8988T (cell line): ENCODE data around the gene WDR33.
"Not testable (repeated sequence)": the region's sequence is repeated elsewhere in the genome, so short reads cannot be mapped to it uniquely, and the experiment has no call there.

Experiments
- DNase-seq: peaks from one replicate; pipeline ENCODE4 v3.0.0; 2011

The WDR33 gene

DNA sequence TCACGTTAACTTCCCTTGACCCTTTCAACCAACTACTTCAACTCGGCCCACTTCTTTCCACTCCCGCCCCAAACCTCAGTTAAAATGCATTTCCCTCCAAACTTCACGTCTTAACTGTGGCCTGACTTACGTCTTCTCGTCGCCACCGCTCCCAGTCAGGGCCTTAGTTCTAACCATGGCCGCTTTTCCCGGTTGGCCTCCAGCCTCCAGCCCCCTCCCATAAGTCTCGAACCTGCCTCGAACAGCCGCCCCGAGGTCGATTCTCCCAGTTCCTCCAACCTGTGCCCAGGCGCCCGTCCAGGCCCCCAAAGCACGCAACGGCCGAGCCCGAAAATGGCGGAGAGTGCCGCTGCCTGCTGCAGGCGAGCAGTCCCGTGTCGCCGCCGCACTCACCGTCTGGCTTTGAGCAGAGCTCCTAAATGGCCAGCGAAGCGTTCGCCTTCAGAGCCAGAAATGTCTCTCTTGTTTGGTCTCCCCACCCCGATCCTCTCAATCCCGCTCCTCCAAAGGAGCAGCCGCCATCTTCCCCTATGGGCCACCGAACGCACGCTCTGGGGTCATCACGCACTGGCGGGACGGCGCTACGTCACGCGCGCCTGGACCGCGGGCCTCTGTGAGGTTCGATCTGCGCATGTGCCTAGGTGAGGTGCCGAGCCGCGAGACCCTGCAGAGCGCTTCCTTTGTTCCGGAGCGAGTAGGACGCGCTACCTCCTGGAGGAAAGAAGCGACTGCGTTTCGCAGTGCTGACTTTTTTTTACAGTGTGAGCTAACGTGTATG, at the start of gene WDR33:
Gene WDR33 (minus strand): TSS at position 553 of the 778 bp plus-strand sequence. CDS start 40,190 bp downstream, outside the sequence.
- DNase-seq, result peak; percentile 92

- no peak for DNase-seq
Observed at GRCh38 chr2:127860130-127860529, 49.2 kb upstream of the WDR33 start.

DNA sequence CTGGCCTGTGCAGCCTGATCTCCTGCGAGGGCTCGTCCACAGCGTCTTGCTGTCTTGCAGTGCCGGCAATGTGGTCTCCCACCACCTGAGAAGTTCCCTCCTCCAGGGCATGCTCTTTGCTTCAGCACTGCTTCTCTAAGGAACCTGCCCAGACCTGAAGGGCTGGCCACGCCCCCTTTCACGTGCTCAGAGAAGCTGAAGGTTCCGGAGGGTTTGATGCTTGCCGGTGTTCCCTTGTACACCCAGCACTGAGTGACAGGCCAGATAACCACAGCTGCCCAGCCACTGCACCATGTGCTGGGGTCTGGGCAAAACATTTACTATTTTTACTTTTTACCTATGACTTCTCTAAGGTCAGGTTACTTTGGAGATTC, 48.7 kb upstream of the WDR33 start:
- DNase-seq, result no peak

- no peak for DNase-seq
Observed at GRCh38 chr2:127857265-127857808, 46.4 kb upstream of the WDR33 start.

GRCh38 chr2:127853671-127854070, 42.7 kb upstream of the WDR33 start:
- DNase-seq, result no peak

GRCh38 chr2:127852388-127852787, 41.4 kb upstream of the WDR33 start:
- no peak for DNase-seq

DNA sequence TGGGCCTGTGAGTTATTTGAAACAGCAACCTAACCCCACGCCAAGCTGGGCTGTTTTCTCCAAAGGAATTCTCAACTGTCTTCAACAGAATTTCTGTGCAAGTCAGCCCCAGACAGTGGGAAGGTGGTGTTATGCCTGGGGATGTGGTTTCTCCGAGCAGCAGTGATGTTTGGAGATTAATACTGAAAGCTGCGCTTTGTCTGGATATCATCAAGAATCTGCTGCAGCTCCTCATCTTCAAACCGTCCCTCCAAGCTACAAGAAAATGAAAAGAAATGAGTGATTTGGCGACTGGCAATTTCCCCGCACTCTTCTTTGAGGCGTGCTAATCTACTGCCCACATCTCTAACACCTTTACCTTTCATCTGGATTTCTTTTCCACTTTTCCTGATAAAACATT, 37.0 kb upstream of the WDR33 start:
- no peak for DNase-seq

DNA sequence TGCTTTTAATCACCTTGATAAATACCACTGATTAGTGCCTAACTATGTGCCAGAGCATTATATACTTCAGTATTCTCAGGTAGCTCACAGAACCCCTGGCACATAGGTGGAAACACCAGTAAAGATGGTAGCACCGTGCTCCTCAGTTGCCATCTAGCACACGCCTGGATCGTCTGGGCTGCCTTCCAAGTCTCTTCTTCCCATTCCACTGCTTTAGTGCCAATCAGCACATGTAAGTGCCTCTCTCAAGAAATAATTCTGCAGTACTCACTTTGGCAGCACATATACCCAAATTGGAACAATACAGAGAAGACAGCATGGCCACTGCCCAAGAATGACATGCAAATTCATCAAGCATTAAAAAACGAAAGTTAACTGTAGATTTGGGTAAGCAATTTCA, 34.0 kb upstream of the WDR33 start:
- no peak for DNase-seq

GRCh38 chr2:127843677-127844076, 32.7 kb upstream of the WDR33 start:
- DNase-seq, result no peak

- no peak for DNase-seq
Observed at GRCh38 chr2:127841466-127842178, 30.7 kb upstream of the WDR33 start.

GRCh38 chr2:127840893-127841292, 29.9 kb upstream of the WDR33 start:
- no peak for DNase-seq

- DNase-seq, result no peak
Observed at GRCh38 chr2:127834951-127835350, 24.0 kb upstream of the WDR33 start.

DNA sequence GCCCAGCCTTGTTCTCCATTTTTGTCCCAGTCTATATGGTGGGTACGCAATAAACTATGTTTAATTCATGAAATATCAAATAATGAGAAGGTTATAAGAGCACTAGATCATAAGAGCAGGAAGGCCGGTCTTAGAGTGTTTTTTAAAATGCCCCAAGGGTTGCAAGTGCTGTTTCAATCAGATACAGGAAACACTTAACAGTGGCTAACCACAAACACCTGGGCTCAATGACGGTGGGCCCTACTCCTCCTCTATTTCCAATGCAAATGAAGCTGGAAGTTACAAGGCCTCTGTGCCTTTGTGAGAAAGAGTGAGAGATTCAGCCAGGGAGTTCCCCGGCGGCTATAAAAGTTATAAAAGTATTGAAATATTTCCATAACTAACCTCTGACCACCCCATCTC, 18.9 kb upstream of the WDR33 start:
- no peak for DNase-seq

GRCh38 chr2:127826708-127827107, 15.7 kb upstream of the WDR33 start:
- DNase-seq, result not testable (repeated sequence)

- DNase-seq, result no peak
Observed at GRCh38 chr2:127826047-127826446, 15.1 kb upstream of the WDR33 start.

DNA sequence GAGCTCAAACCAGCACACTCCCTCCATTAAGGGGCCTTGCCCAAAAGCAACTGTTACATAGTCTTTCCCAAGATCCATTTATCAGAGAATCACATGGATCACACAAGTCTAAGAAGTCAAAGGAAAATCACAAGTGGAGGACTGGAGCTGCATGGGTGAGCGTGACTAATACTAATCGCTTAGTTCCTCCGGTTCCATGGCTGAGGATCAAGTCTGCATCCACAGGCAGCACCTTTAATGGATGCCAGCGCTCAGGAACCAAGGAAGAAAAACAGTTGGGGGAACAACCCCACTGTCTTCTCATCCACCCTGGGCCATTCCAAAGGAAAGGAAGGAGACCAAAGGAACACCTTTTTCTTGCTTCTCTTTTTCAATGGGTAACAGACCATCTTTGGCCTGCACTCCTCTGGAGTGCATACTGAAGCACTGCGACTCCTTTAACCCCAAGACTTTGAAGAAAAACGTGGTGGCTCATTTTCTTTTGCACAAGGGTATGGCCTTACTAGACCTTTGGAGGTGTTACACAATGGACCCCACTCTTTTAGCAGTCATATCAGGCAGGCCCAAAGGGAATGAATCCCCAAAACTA, 9.2 kb upstream of the WDR33 start:
- no peak for DNase-seq

DNA sequence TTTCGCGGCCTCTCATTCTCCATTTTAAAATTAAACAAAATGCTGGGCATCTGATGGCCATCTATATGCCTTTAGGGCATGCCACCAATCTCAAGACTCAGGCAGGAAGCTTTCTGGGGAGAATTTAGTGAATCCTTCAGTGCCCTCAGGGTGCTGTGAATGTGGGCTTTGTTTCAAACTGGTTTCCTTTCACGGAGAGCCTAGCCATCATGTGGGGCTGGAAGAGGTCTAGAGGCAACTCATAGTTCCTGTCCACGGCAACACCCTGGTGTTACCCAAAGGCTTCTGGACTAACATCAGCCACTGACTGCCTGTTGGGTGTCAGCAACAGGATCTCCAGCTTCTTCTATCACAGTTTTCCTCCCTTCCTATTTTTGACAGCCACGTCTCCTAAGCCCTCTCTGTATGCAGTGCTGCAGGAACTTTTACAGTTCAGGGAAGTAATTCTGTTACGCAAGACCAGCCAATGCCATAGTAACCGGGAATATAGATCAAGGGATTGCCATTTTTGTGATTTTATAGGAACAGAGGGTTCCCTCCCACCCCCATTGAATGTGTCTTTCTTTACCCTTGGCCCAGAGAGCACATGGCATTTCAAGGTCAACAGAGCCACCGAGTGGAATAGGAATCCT, 7.9 kb upstream of the WDR33 start:
- no peak for DNase-seq

DNA sequence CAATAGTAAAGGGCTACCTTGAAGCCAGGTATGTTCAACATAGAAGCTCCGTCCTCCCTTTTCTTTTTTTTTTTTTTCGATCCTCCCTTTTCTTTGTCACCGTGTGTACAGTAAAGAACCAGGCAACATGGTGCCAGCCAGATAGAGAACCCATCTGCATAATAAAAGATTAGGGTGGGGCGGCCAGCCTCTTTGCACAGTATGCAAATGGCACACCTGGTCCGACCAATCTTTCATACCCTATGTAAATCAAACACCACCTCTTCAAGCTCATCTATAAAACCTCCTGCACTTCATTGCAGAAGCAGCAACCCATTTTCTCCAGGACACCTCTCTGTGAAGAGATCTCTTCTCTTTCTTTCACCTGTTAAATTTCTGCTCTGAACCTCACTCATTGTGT, 7.3 kb upstream of the WDR33 start:
- no peak for DNase-seq

GRCh38 chr2:127814677-127815076, 3.7 kb upstream of the WDR33 start:
- no peak for DNase-seq

DNA sequence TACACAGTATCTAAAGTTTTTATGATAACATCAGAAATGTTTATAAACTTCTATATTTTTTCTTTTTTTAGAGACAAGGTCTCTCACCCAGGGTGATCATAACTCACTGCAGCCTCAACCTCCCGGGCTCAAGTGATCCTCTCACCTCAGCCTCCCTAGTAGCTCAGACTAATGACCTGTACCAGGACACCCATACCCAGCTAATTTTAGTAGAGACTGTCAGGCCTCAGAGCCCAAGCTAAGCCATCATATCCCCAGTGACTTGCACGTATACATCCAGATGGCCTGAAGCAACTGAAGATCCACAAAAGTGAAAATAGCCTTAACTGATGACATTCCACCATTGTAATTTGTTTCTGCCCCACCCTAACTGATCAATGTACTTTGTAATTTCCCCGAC, 1.5 kb upstream of the WDR33 start:
- not testable (repeated sequence) for DNase-seq

GRCh38 chr2:127811397-127812321, 688 bp upstream of the WDR33 start:
- peak; percentile 18 for DNase-seq

DNA sequence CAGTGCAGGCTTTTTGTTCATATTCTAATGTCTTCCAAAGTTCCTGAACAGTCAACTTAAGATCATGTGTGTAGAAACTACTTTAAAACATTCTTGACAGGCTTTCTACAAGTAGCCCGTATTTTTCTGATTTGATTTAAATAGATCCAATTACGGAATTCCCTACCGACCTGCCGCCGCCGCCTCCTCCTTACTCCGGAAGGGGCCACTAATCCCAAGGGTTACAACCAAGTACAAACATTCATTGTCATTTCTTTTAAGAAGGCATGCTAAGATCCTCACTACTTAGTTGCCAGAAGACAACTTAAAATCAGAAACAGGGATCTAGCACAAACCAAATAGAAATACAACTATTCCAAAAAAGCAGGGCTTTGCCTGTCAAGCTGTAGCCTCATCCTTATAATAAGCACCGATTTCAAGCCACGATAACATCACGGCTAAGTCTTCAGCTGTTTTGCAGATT, 784 bp downstream of the WDR33 start:
- no peak for DNase-seq
